Gastroesophageal sphincter (tissue), 4 donors: ENCODE data around the gene MVB12B. TPM values are rescaled to one million over a fixed set of nuclear protein-coding genes. Genes with fewer than 3 reads are reported as not detected.

ENCODE experiments used
- ATAC-seq: fragments of 150-250 bp; one replicate; pipeline ENCODE4 v1.9.1; 2016; ENCODE audit warnings: mild to moderate bottlenecking, moderate library complexity
- H3K27ac ChIP-seq, 4 donors: fragments of 200-600 bp; sonication (generic) in 3 of 4; 1 replicate in 3 of 4; 2 replicates in 1 of 4; pipeline ENCODE4 v1.5.1; 2016 to 2019
- H3K27me3 ChIP-seq: fragments of 200-600 bp; sonication (generic); one replicate; pipeline ENCODE4 v1.5.1; 2019
- H3K36me3 ChIP-seq, 2 donors: fragments of 200-600 bp; sonication (generic); one replicate each; pipeline ENCODE4 v1.5.1; 2019; ENCODE audit warnings: control low read depth in 1 of 2
- H3K4me1 ChIP-seq, 3 donors: fragments of 200-600 bp; sonication (generic); 1 replicate in 2 of 3; 2 replicates in 1 of 3; pipeline ENCODE4 v1.5.1; 2016 to 2019; ENCODE audit warnings: control low read depth in 2 of 3
- H3K4me3 ChIP-seq, 2 donors: fragments of 200-600 bp; sonication (generic); one replicate each; pipeline ENCODE4 v1.5.1; 2019; ENCODE audit warnings: mild to moderate bottlenecking in 1 of 2, moderate library complexity in 1 of 2
- H3K9me3 ChIP-seq, 3 donors: fragments of 200-600 bp; sonication (generic); one replicate each; pipeline ENCODE4 v1.5.1; 2017 to 2019; ENCODE audit warnings: control low read depth in 2 of 3
- EP300 ChIP-seq: sonication (generic); formaldehyde crosslinking; IDR thresholded peaks from one replicate; pipeline ENCODE4 v1.6.1; 2017; ENCODE audit warnings: antibody characterized with exemption, mild to moderate bottlenecking
- POLR2A ChIP-seq, 2 donors: fragments of 450-650 bp; IDR thresholded peaks; one replicate each; pipeline ENCODE4 v1.6.1; 2017; ENCODE audit warnings: antibody characterized with exemption in 2 of 2, mild to moderate bottlenecking in 2 of 2, moderate library complexity in 1 of 2
- POLR2AphosphoS5 ChIP-seq: sonication (generic); formaldehyde crosslinking; IDR thresholded peaks from one replicate; pipeline ENCODE4 v1.6.1; 2017; ENCODE audit warnings: antibody characterized with exemption
- WGBS, 2 donors: methylation state at CpG; one replicate each; pipeline ENCODE4 v1.1.5; 2018; ENCODE audit warnings: low coverage in 1 of 2; 5-methylcytosine and 5-hydroxymethylcytosine counted together
- total RNA-seq, 4 donors: library from RNA; depleted of rRNA; stranded (reverse); fragments of >200 nt; gene quantifications; one replicate each; pipeline ENCODE4 v1.1.0, GENCODE V29; 2016
- TF ChIP-seq, protein P1 (sequence below), 4 experiments: fragments of 200-600 bp in 2 of 4; fragments of 450-650 bp in 2 of 4; sonication (generic) in 1 of 4; IDR thresholded peaks; one replicate each; pipeline ENCODE4 v1.5.1; 2017 to 2019; ENCODE audit warnings: antibody characterized with exemption in 4 of 4, mild to moderate bottlenecking in 2 of 4, moderate library complexity in 2 of 4

Gene MVB12B
- total RNA-seq, 4 donors from 2014 or later = 12.0 to 25.2 (median 15.9) TPM

DNA sequence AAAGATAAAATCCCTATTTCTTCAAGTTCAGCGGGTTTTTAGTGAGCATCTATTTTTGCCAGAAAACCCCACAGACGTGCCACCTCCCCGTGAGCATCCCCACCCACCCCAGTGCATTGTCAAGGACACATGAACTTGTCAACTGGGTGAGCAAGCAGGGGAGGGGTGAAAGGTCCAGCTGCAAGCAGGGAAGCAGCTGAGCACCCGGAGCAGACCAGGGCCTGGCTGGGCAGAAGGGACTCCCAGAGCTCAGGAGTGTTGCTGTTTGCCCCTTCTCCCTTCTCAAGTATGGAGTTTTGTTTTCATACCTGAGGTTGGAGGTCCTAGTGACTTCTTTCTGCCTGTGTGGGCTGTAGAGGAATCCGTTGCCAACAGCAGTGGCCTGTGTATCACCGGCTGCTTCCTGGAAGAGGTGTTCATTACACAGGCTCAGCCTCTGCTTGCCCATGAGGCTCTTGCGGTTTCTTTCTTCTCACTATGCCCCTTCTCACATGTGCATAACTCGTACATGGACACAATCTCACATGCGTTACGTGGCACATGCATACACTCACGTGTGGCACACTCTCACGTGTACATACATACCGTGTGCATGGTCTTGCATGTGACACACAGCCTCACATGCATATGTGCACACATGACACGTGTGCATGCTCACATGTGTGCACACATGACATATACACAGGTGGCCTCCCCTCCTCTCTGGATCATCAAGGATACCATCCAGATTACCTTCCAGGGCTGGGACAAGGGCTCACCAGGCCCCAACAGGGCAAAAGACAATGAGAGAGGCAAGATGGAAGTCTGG, 126.7 kb downstream of the MVB12B start:
- Histone ChIP-seq H3K27ac (no peak overlapping the region), H3K9me3 (no peaks in the 10 kb centered on the region), H3K4me3 (no peak overlapping the region), H3K4me1 (no peaks in the 10 kb centered on the region), H3K27me3 (no peaks in the 10 kb centered on the region), H3K36me3 (peaks cover 0 to 77% of the 10 kb centered on the region in 2 donors)
- TF ChIP-seq, protein P1, sequence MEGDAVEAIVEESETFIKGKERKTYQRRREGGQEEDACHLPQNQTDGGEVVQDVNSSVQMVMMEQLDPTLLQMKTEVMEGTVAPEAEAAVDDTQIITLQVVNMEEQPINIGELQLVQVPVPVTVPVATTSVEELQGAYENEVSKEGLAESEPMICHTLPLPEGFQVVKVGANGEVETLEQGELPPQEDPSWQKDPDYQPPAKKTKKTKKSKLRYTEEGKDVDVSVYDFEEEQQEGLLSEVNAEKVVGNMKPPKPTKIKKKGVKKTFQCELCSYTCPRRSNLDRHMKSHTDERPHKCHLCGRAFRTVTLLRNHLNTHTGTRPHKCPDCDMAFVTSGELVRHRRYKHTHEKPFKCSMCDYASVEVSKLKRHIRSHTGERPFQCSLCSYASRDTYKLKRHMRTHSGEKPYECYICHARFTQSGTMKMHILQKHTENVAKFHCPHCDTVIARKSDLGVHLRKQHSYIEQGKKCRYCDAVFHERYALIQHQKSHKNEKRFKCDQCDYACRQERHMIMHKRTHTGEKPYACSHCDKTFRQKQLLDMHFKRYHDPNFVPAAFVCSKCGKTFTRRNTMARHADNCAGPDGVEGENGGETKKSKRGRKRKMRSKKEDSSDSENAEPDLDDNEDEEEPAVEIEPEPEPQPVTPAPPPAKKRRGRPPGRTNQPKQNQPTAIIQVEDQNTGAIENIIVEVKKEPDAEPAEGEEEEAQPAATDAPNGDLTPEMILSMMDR (IDR thresholded peaks at IDR 0.05) = no peak
- no peak for TF ChIP-seq POLR2AphosphoS5
- no peak for TF ChIP-seq EP300
- no peak for TF ChIP-seq POLR2A (IDR thresholded peaks at IDR 0.05)
- no peak for ATAC-seq
- WGBS, 2 donors = 84 to 89% methylated on average over 10 to 12 of the region's 14 CpGs

DNA sequence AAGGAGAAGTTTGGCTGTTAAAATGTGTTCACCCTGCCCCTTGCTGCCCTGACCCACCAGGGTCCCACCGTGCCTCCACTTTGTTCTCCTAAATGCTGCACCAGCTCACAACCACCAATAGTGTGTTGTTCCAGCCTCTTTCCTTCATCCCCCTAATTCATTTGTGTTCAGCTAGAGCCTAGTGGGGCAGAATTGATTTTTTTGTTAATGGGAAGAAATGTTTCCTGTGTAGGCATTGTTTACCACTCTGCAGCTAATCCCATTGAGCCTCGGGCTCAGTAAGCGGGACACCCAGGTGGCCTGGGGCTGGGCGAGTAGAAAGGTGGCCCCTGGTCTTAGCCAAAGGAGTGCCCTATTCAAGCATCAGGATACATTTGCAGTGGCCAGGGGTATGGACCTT, 127.6 kb downstream of the MVB12B start:
- H3K9me3 ChIP-seq = no peaks in the 10 kb centered on the region
- no peak overlapping the region for H3K27ac ChIP-seq
- H3K4me1 ChIP-seq = no peaks in the 10 kb centered on the region
- TF ChIP-seq EP300 (no peak), POLR2A (IDR thresholded peaks at IDR 0.05) (no peak)
- WGBS, 2 donors = 86 to 92% methylated on average over 3 to 4 of the region's 4 CpGs
- no peak overlapping the region for H3K4me3 ChIP-seq
- no peak for ATAC-seq
- H3K36me3 ChIP-seq = peaks cover 0 to 68% of the 10 kb centered on the region in 2 donors
- no peaks in the 10 kb centered on the region for H3K27me3 ChIP-seq

DNA sequence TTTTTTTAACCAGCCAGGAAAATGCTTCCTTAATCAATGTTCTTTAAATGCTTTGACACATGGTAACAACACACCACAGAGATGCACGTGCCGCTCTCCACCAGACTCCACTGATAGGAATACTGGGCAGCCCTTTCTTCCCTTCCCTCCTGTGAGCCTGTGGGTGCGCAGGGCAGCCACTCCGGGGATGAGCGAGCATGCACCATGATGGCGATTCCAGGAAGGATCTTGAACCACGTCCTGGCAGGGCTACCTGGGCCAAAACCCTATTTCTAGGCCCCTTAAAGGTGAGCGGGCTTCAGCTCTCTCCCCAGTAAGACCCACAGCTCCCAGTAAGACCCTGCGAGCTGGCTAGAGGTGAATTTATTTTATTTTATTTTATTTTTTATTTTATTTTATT, 128.2 kb downstream of the MVB12B start:
- H3K9me3 ChIP-seq = no peaks in the 10 kb centered on the region
- H3K27me3 ChIP-seq = no peaks in the 10 kb centered on the region
- peaks cover 0 to 62% of the 10 kb centered on the region in 2 donors for H3K36me3 ChIP-seq
- H3K4me1 ChIP-seq = no peaks in the 10 kb centered on the region
- no peak for ATAC-seq
- H3K27ac ChIP-seq = no peak overlapping the region
- TF ChIP-seq POLR2AphosphoS5 = no peak
- TF ChIP-seq, protein P1 (IDR thresholded peaks at IDR 0.05) = no peak
- no peak for TF ChIP-seq EP300
- no peak for TF ChIP-seq POLR2A (IDR thresholded peaks at IDR 0.05)
- no peak overlapping the region for H3K4me3 ChIP-seq
- 100% methylated on average over 4 to 7 of the region's 9 CpGs for WGBS, 2 donors

DNA sequence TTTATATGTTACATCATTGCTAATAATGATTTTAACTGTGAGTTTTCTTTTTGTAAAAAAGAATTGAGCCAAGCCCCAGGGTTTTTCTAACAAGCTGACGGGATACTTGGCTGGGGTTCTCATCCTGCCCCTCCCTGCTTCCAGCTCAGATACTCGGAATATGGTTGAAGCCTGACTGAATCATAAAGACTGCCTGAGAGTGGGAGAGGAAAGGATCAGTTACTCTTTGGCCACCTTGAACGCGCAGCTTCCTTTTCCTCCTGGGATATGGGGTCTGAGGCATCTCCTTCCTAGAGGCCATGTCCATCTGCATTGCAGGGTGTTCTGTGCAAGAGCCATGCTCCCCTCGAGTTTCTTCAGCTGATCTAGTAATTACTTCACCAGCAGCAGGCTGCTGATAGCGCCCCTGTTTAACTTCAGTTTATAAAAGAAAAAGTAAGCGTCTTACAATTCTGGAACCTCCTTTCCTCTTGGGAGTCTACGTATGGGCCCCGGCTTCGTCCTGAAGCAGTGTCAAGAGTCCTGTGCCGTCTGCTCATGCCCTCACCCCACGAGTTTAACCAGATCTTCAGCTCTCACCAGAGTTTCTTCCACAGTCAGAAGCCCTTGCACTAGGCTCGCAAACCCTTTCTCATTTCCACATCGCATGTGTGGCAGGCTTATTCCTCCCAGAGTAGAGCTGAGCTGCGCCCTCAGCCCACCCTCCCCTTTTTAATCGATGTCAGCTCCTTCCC, 130.0 kb downstream of the MVB12B start:
- H3K36me3 ChIP-seq = peaks cover 0 to 62% of the 10 kb centered on the region in 2 donors
- no peak overlapping the region for H3K4me3 ChIP-seq
- 58 to 65% methylated on average over 9 to 16 of the region's 16 CpGs for WGBS, 2 donors
- ATAC-seq = no peak
- no peaks in the 10 kb centered on the region for H3K9me3 ChIP-seq
- TF ChIP-seq, protein P1 (IDR thresholded peaks at IDR 0.05) = no peak
- no peak for TF ChIP-seq POLR2A (IDR thresholded peaks at IDR 0.05)
- no peak for TF ChIP-seq POLR2AphosphoS5
- no peak for TF ChIP-seq EP300
- H3K27me3 ChIP-seq = no peaks in the 10 kb centered on the region
- H3K4me1 ChIP-seq = no peaks in the 10 kb centered on the region
- H3K27ac ChIP-seq = no peak overlapping the region

DNA sequence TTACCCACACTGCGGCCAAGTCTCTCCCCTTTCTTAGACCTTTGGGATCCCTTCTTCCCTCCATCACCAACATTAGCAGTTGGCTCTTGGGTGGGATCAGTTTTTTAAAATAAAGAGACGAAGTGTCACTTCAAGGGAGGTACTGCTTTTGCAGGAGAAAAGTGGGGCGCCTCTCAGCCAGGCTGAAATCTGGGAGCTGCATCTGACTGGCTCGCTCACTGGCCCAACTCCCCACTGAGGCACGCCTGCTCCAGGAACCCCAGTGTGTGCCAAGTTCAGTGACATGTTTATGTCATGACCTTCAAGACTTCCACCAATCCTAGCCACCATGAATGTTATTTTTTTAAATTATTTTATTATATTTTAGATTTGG, 130.5 kb downstream of the MVB12B start:
- no peak for ATAC-seq
- no peaks in the 10 kb centered on the region for H3K9me3 ChIP-seq
- no peak overlapping the region for H3K27ac ChIP-seq
- H3K36me3 ChIP-seq = peaks cover 0 to 59% of the 10 kb centered on the region in 2 donors
- TF ChIP-seq POLR2A (IDR thresholded peaks at IDR 0.05) (no peak), POLR2AphosphoS5 (no peak), EP300 (no peak)
- TF ChIP-seq, protein P1 (IDR thresholded peaks at IDR 0.05) = no peak
- H3K27me3 ChIP-seq = no peaks in the 10 kb centered on the region
- no peaks in the 10 kb centered on the region for H3K4me1 ChIP-seq
- 96% methylated on average over 4 of the region's 5 CpGs; no CpG with 5 or more reads in 1 of the 2 donors for WGBS, 2 donors
- H3K4me3 ChIP-seq = no peak overlapping the region
